NCI-H748 treated with DMSO at 0.1 percent for 48 hours (cell line): ENCODE data around the gene CDK18.

Experiments used
- DNase-seq: peaks from one replicate; lab custom pipeline; 2025; lab: John Stamatoyannopoulos, UW

CDK18 gene

GRCh38 chr1:205538235-205538840 is 33.9 kb downstream of the CDK18 start:
- DNase-seq = no peak

- no peak for DNase-seq
Observed at GRCh38 chr1:205541161-205541886, 36.9 kb downstream of the CDK18 start.

GRCh38 chr1:205542367-205542766 is 37.9 kb downstream of the CDK18 start:
- no peak for DNase-seq

- peak; percentile 23 for DNase-seq
Observed at GRCh38 chr1:205543351-205544301, 39.2 kb downstream of the CDK18 start.

GRCh38 chr1:205545001-205545919 is 40.8 kb downstream of the CDK18 start:
- no peak for DNase-seq

GRCh38 chr1:205545991-205546390 is 41.5 kb downstream of the CDK18 start:
- no peak for DNase-seq

- DNase-seq = no peak
Observed at GRCh38 chr1:205546541-205546940, 42.1 kb downstream of the CDK18 start.

- DNase-seq = no peak
Observed at GRCh38 chr1:205547936-205548827, 43.7 kb downstream of the CDK18 start.

- DNase-seq = no peak
Observed at GRCh38 chr1:205554026-205554811, 49.8 kb downstream of the CDK18 start.

GRCh38 chr1:205561501-205562203 is 57.2 kb downstream of the CDK18 start:
- DNase-seq = no peak

GRCh38 chr1:205563927-205564441 is 59.5 kb downstream of the CDK18 start:
- no peak for DNase-seq

- DNase-seq = peak; percentile 5
Observed at GRCh38 chr1:205565799-205566198, 61.3 kb downstream of the CDK18 start.

GRCh38 chr1:205567716-205568115 is 63.2 kb downstream of the CDK18 start:
- DNase-seq = no peak

GRCh38 chr1:205568135-205568468 is 63.6 kb downstream of the CDK18 start:
- no peak for DNase-seq

- no peak for DNase-seq
Observed at GRCh38 chr1:205568469-205569361, 64.2 kb downstream of the CDK18 start.

- no peak for DNase-seq
Observed at GRCh38 chr1:205569411-205570172, 65.1 kb downstream of the CDK18 start.

GRCh38 chr1:205570173-205570501 is 65.7 kb downstream of the CDK18 start:
- no peak for DNase-seq
